SJCRH30 (cell line): ENCODE results near the gene RPS2. TPM values are rescaled to one million over a fixed set of nuclear protein-coding genes. Genes with fewer than 3 reads are reported as not detected.
"Not testable (repeated sequence)": the region's sequence is repeated elsewhere in the genome, so short reads cannot be mapped to it uniquely, and the experiment has no call there.

Experiments used
- DNase-seq, 2 experiments: peaks; one replicate each; pipeline ENCODE4 v3.0.0-alpha.2; 2015 to 2020
- H3K27ac ChIP-seq: fragments of 250-450 bp; sonication (Bioruptor Pico); 2 replicates; pipeline ENCODE4 v1.5.1; 2020; ENCODE audit warnings: mild to moderate bottlenecking, moderate library complexity
- H3K27me3 ChIP-seq: fragments of 250-450 bp; sonication (Bioruptor Pico); 2 replicates; pipeline ENCODE4 v1.5.1; 2020; ENCODE audit warnings: mild to moderate bottlenecking, moderate library complexity
- H3K36me3 ChIP-seq: fragments of 250-450 bp; sonication (Bioruptor Pico); 2 replicates; pipeline ENCODE4 v1.5.1; 2020; ENCODE audit warnings: mild to moderate bottlenecking, moderate library complexity
- H3K4me1 ChIP-seq: fragments of 250-450 bp; sonication (Bioruptor Pico); 2 replicates; pipeline ENCODE4 v1.5.1; 2020; ENCODE audit warnings: mild to moderate bottlenecking, moderate library complexity
- H3K4me3 ChIP-seq: fragments of 250-450 bp; sonication (Bioruptor Pico); 2 replicates; pipeline ENCODE4 v1.5.1; 2020; ENCODE audit warnings: mild to moderate bottlenecking, moderate library complexity
- H3K9me3 ChIP-seq: fragments of 250-450 bp; sonication (Bioruptor Pico); replicated peaks from 2 replicates; pipeline ENCODE4 v1.5.1; 2020; ENCODE audit warnings: mild to moderate bottlenecking, moderate library complexity
- total RNA-seq: library from RNA; depleted of rRNA; stranded (reverse); fragments of >200 nt; shearing (Covaris generic); gene quantifications from 2 replicates; pipeline ENCODE4 v1.2.3, GENCODE V29; 2014

Gene RPS2
- total RNA-seq, 1 experiment from 2014 or later = 4,417 TPM

GRCh38 chr16:1950559-1950958 lies 14.1 kb downstream of the RPS2 start:
- no peak overlapping the region for H3K4me3 ChIP-seq
- no peaks in the 10 kb centered on the region for H3K36me3 ChIP-seq
- H3K27ac ChIP-seq = no peak overlapping the region
- no peak for DNase-seq
- no peaks in the 10 kb centered on the region for H3K27me3 ChIP-seq
- H3K4me1 ChIP-seq = peaks cover 14% of the 10 kb centered on the region
- H3K9me3 ChIP-seq = no peaks in the 10 kb centered on the region

DNA sequence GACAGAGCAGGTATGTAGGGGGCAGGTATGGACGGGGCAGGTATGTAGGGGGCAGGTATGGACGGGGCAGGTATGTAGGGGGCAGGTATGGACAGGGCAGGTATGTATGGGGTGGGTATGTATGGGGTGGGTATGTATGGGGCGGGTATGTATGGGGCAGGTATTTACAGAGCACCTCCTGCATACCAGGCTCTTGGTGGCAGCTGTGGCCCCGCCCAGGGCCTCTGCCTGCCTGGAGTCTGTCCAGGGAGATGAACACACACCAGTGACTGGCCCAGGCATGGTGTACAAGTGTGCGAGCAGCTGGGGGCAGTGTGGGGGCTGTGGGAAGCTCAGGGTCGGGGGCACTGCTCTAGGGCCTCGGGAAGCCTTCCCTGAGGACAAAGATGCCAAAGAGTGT lies 14.6 kb downstream of the RPS2 start:
- Histone ChIP-seq H3K27me3 (no peaks in the 10 kb centered on the region), H3K36me3 (no peaks in the 10 kb centered on the region), H3K9me3 (no peaks in the 10 kb centered on the region), H3K4me1 (peaks cover 13% of the 10 kb centered on the region), H3K27ac (no peak overlapping the region), H3K4me3 (no peak overlapping the region)
- DNase-seq = no peak

GRCh38 chr16:1949507-1949906 lies 15.1 kb downstream of the RPS2 start:
- Histone ChIP-seq H3K36me3 (no peaks in the 10 kb centered on the region), H3K27ac (no peak overlapping the region), H3K4me1 (peaks cover 8% of the 10 kb centered on the region), H3K27me3 (no peaks in the 10 kb centered on the region), H3K9me3 (no peaks in the 10 kb centered on the region), H3K4me3 (no peak overlapping the region)
- no peak for DNase-seq

- H3K36me3 ChIP-seq = no peaks in the 10 kb centered on the region
- H3K27ac ChIP-seq = no peak overlapping the region
- H3K27me3 ChIP-seq = no peaks in the 10 kb centered on the region
- H3K9me3 ChIP-seq = no peaks in the 10 kb centered on the region
- DNase-seq = no peak
- H3K4me1 ChIP-seq = no peaks in the 10 kb centered on the region
- no peak overlapping the region for H3K4me3 ChIP-seq
These were observed 17.3 kb downstream of the RPS2 start for GRCh38 chr16:1947369-1947670.

- Histone ChIP-seq H3K27ac (no peak overlapping the region), H3K4me3 (no peak overlapping the region), H3K27me3 (no peaks in the 10 kb centered on the region), H3K9me3 (no peaks in the 10 kb centered on the region), H3K4me1 (no peaks in the 10 kb centered on the region; the same call in 1 of the 2 replicates), H3K36me3 (no peaks in the 10 kb centered on the region)
- DNase-seq = no peak
These were observed 17.9 kb downstream of the RPS2 start for GRCh38 chr16:1946495-1947368.

DNA sequence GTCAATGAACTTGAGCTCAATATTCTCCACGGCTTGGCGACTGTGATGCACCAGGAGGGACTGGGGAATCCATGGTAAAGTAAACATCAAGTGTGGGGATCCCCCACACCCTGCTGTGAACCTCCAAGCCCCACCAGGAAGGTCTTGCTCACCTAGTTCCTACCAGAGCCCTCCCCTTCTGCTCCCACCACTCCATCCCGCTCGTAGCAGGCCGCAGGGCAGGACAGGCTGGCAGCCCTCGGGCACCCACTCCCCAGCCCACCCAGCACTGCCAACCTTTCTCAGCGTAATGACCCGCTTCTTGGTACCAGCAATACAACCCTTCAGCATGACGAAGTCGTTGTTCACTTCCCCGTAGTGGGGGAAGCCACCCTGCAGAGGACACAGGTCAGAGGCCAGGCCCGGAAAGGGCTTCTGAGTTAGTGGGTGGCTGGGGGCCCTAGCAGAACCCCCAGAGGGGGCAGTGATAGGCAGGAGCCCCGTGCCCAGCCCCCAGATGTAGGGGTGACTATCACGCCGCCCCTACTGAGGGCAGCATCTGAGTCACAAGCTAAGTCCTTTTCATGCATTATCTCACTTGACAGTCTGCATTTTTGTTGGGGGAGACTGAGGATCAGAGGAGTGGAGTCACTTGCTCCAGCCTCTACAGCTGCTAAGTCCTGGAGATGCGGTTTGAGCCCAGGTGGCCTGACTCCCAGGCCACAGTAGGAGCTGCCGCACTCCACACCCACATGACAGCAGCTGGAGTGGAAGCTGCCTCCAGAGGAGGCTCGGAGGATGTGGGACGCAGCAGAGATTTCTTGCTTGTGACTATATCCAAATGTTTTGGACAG lies 18.9 kb downstream of the RPS2 start:
- Histone ChIP-seq H3K4me1 (no peaks in the 10 kb centered on the region; the same call in 1 of the 2 replicates), H3K27me3 (no peaks in the 10 kb centered on the region), H3K36me3 (no peaks in the 10 kb centered on the region), H3K27ac (no peak overlapping the region), H3K9me3 (no peaks in the 10 kb centered on the region), H3K4me3 (no peak overlapping the region)
- DNase-seq = no peak

- no peaks in the 10 kb centered on the region for H3K27me3 ChIP-seq
- H3K27ac ChIP-seq = no peak overlapping the region
- H3K9me3 ChIP-seq = no peaks in the 10 kb centered on the region
- no peaks in the 10 kb centered on the region; the same call in 1 of the 2 replicates for H3K4me1 ChIP-seq
- no peak for DNase-seq
- H3K4me3 ChIP-seq = no peak overlapping the region
- H3K36me3 ChIP-seq = no peaks in the 10 kb centered on the region
These were observed 19.9 kb downstream of the RPS2 start for GRCh38 chr16:1944612-1945199.

GRCh38 chr16:1942810-1943726 lies 21.6 kb downstream of the RPS2 start, which contains the start of gene MSRB1:
Gene MSRB1 (minus strand): TSS chr16:1943199. CDS start chr16:1943156, 43 bp downstream.
- Histone ChIP-seq H3K27me3 (no peaks in the 10 kb centered on the region), H3K27ac (no peak within 1 kb of the TSS), H3K9me3 (no peaks in the 10 kb centered on the region), H3K4me3 (peak within 1 kb of the TSS; percentile 66), H3K36me3 (no peaks in the 10 kb centered on the region), H3K4me1 (no peaks in the 10 kb centered on the region; the same call in 1 of the 2 replicates)
- peak; percentile 100 for DNase-seq

DNA sequence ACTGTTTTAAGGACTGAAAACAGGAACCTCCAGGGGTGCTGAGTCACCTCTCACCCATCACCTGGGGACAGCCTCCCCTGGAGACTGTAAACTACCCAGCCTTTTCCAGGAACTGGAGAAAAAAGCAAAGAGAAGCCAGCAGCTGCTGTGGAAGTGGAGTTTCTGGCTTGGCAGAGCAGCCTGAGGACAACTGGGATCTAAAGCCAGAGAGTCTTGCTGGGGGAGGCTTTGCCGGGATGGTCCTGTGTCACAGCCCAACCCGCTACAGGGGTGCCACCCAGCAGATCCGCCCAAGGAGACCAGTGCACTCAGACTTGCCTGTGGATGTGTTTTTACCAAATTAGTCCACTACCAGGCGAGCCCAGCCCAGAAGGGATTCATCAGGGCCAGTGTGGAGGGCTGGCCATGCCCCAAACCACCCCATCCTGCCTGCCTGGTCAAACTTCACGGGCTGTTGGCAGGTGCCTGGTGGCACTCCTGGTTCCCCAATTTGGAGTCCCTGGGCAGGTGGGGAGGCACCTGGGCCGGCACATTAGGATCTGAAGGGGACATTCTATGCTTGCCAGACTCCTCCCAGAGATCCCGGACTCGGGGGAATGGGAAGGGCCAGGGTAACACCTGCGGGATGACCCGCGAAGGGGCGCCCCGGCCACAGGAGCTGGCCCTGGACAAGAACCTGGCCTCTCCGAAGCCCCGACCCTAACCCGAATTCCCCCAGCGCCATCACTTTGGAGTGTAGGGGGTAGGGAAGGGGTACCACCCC lies 22.4 kb downstream of the RPS2 start:
- Histone ChIP-seq H3K36me3 (no peaks in the 10 kb centered on the region), H3K9me3 (no peaks in the 10 kb centered on the region), H3K4me3 (peak overlapping the region; percentile 66), H3K27me3 (no peaks in the 10 kb centered on the region), H3K4me1 (no peaks in the 10 kb centered on the region; the same call in 1 of the 2 replicates), H3K27ac (no peak overlapping the region)
- no peak for DNase-seq

DNA sequence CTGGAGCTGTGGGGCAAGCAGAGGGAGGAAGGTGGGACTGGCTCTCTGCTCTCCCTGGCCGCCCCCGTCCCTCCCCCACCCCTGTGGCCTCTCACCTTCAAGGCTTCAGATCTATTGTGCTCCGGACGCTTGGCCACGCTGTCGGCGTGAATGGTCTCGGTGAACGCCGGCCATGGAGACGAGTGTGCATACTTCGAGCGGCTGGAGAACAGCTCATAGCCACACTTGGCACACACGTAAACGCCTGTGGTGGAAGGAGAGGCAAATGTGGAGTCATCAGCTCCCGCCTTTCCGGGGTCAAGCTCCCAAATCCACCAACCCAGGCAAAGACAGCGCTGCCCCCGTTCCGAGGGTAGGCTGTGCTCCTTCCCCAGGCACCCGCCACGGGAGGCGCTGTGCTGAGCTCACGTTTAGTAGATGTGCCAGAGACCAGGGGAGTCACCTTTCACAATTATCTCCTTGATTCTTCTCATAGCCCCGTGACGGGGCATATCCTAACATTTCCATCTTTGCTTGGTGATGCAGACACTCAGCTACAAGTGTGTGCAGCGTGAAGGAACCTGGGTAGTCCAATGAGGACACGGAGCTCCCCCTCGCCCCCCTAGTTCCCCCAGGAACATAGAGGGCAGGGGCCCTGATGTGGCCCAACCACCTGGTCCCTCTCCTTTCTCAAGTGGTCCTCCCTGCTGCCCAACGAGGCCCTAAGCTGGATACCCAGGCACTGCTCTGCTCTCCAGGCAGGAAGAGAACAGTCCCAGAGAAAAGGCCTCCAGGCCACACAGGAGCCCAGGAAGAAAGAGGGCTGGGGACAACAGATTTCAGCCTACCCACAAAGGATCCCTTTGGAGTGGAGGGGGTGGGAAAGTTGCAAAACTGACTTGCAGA lies 23.2 kb downstream of the RPS2 start:
- Histone ChIP-seq H3K4me1 (no peaks in the 10 kb centered on the region; the same call in 1 of the 2 replicates), H3K27ac (no peak overlapping the region), H3K4me3 (no peak overlapping the region), H3K36me3 (no peaks in the 10 kb centered on the region), H3K9me3 (no peaks in the 10 kb centered on the region), H3K27me3 (no peaks in the 10 kb centered on the region)
- no peak for DNase-seq

DNA sequence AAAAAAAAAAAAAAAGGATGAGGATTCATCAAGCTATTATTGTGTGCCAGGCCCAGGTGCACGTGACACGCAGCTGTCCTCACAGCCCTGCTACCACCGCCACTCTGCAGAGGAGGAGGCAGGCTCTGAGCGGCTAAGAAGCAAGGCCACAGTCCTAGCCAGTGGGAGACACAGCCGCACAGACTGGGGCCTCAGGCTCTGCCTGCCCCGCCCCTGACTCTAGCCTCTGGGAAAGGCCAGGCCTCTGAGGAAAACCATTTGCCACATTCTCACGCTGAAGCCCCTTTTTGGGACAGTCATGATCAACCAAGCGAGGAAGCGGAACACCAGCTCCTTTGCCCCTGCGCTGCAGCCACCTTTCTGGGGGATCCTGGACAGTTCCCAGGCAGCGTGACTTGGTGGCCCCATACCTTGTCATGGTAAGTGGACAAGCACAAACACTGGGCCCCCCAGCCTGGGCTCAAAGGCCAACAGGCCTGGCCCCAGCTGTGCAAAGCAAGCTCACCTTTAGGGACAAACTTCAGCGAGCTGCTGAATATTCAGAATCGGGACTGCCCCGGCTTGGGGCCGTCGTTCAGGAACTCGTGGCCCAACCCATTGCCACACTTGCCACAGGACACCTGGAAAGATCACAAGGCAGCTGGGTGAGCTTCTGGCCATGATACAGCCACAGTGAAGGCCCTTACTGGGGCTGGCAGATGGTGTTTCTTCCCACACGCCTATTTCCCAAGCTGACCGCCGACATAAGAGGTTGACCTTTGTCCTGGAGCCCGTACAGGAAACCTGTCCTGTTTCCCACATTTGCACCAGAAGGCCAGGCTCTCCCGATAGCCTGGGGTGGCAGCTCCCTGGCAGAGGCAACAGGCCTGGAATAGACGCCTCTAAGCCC lies 24.1 kb downstream of the RPS2 start:
- no peaks in the 10 kb centered on the region for H3K9me3 ChIP-seq
- no peaks in the 10 kb centered on the region for H3K36me3 ChIP-seq
- peaks cover 2% of the 10 kb centered on the region; the same call in 1 of the 2 replicates for H3K4me1 ChIP-seq
- DNase-seq = no peak
- no peak overlapping the region for H3K4me3 ChIP-seq
- no peaks in the 10 kb centered on the region for H3K27me3 ChIP-seq
- no peak overlapping the region for H3K27ac ChIP-seq

DNA sequence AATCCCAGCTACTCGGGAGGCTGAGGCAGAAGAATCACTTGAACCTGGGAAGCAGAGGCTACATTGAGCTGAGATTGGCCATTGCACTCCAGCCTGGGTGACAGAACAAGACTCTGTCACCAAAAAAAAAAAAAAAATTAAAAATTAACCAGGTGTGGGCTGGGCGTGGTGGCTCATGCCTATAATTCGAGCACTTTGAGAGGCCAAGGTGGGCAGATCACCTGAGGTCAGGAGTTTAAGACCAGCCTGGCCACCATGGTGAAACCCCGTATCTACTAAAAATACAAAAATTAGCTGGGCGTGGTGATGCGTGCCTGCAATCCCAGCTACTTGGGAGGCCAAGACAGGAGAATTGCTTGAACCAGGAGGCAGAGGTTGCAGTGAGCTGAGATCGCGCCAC lies 24.8 kb downstream of the RPS2 start:
- not testable (repeated sequence) for DNase-seq, H3K4me3 ChIP-seq, H3K27ac ChIP-seq, H3K9me3 ChIP-seq, H3K4me1 ChIP-seq, H3K27me3 ChIP-seq, H3K36me3 ChIP-seq
